K562 (cell line): Measurements from ENCODE around the gene NEUROD2. TPM values are rescaled to one million over a fixed set of nuclear protein-coding genes. Genes with fewer than 3 reads are reported as not detected.

ENCODE experiments used
- ATAC-seq: fragments of 200-7000 bp; cut with Tn5 transposase; 3 replicates; pipeline ENCODE4 v1.9.1; 2020; ENCODE audit warnings: moderate library complexity
- BruUV-seq: library from RNA; stranded (reverse); fragments of 400-500 nt; replicated peaks from 2 replicates; lab custom pipeline; 2021; lab: Mats Ljungman, UMichigan
- CTCF ChIA-PET: fragments of 300-600 bp; formaldehyde crosslinking; extraction: SDS; loops from one replicate; lab custom pipeline; 2021; ENCODE audit warnings: low intra/inter-chr PET ratio; lab: Yijun Ruan, JAX
- POLR2A ChIA-PET: fragments of 300-600, 350-650 bp; sonication (Branson Sonifier 250); formaldehyde crosslinking; extraction: SDS; loops from one replicate; lab custom pipeline; 2021; ENCODE audit warnings: antibody characterized with exemption, inconsistent platforms; lab: Yijun Ruan, JAX
- DNase-seq, 4 experiments: peaks; one replicate each; pipeline versions ENCODE4 v3.0.0 to v3.0.0-alpha.2; 2011 to 2018; ENCODE audit warnings: low spot score in 3 of 4, mixed read lengths in 3 of 4; ENCODE audit errors: extremely low read depth in 1 of 4
- FAIRE-seq: peaks from 2 replicates; lab custom pipeline; 2011; peaks lifted over from hg19 to GRCh38; lab: Jason Lieb, UNC
- H2AFZ ChIP-seq: 2 replicates; pipeline ENCODE4 v1.6.0; 2011; ENCODE audit warnings: low read depth, low read length, control low read depth, inconsistent platforms
- H3K27ac ChIP-seq: fragments of 200-600 bp; 3 replicates; pipeline ENCODE4 v1.8.0; 2011; ENCODE audit warnings: low read depth, mild to moderate bottlenecking, control low read depth, inconsistent platforms, low read length, moderate library complexity, mixed read lengths; ENCODE audit errors: extremely low read depth
- H3K27me3 ChIP-seq, 2 experiments: fragments of 300-600 bp in 1 of 2; 2 replicates in 1 of 2; 3 replicates in 1 of 2; pipeline versions ENCODE4 v1.6.0 to v1.8.0; 2011; ENCODE audit warnings: inconsistent platforms in 2 of 2, low read length in 2 of 2, mild to moderate bottlenecking in 1 of 2, mixed read lengths in 1 of 2, moderate library complexity in 1 of 2; ENCODE audit not compliant: control insufficient read depth in 2 of 2, insufficient read depth in 2 of 2
- H3K36me3 ChIP-seq: fragments of 300-600 bp; 3 replicates; pipeline ENCODE4 v1.8.0; 2011; ENCODE audit warnings: mild to moderate bottlenecking, low read length, inconsistent platforms; ENCODE audit not compliant: control insufficient read depth, insufficient read depth
- H3K4me1 ChIP-seq, 2 experiments: fragments of 200-600 bp in 1 of 2; replicated peaks in 1 of 2; 2 replicates in 1 of 2; 3 replicates in 1 of 2; pipeline versions ENCODE4 v1.5.1 to v1.8.0; 2011; ENCODE audit warnings: inconsistent platforms in 2 of 2, low read length in 2 of 2, mild to moderate bottlenecking in 1 of 2, mixed read lengths in 1 of 2, moderate library complexity in 1 of 2; ENCODE audit not compliant: control insufficient read depth in 2 of 2, insufficient read depth in 2 of 2
- H3K4me2 ChIP-seq: 2 replicates; pipeline ENCODE4 v1.6.1; 2011; ENCODE audit warnings: low read length, control low read depth, inconsistent platforms, mixed read lengths; ENCODE audit not compliant: insufficient read depth
- H3K4me3 ChIP-seq: fragments of 200-600 bp; sonication (generic), shearing (Covaris generic); 2 replicates; pipeline ENCODE4 v1.5.1; 2016; ENCODE audit warnings: control low read depth, inconsistent platforms
- H3K79me2 ChIP-seq: fragments of 200-600 bp; 3 replicates; pipeline ENCODE4 v1.8.0; 2011; ENCODE audit warnings: low read length, inconsistent platforms; ENCODE audit not compliant: control insufficient read depth, insufficient read depth
- H3K9ac ChIP-seq, 2 experiments: 2 replicates each; pipeline versions ENCODE4 v1.6.0 to v1.6.1; 2011; ENCODE audit warnings: low read depth in 2 of 2, low read length in 2 of 2, control low read depth in 1 of 2, inconsistent platforms in 1 of 2, mild to moderate bottlenecking in 1 of 2, mixed read lengths in 1 of 2; ENCODE audit not compliant: insufficient read depth in 1 of 2
- H3K9me1 ChIP-seq: one replicate; pipeline ENCODE4 v1.6.0; 2011; ENCODE audit warnings: inconsistent platforms, mild to moderate bottlenecking, low read length, moderate library complexity; ENCODE audit not compliant: control insufficient read depth, insufficient read depth
- H3K9me3 ChIP-seq: replicated peaks from 2 replicates; pipeline ENCODE4 v1.5.1; 2011; ENCODE audit warnings: low read depth, low read length, inconsistent platforms; ENCODE audit not compliant: control insufficient read depth, insufficient read depth
- H4K20me1 ChIP-seq: replicated peaks from 2 replicates; pipeline ENCODE4 v1.6.1; 2011; ENCODE audit warnings: low read length, inconsistent platforms, mixed read lengths; ENCODE audit not compliant: control insufficient read depth, insufficient read depth
- ARNT ChIP-seq, 2 experiments: fragments of 450-650 bp; IDR thresholded peaks; 2 replicates each; pipeline ENCODE4 v1.6.1; 2016; ENCODE audit warnings: mild to moderate bottlenecking in 1 of 2
- PCBP1 ChIP-seq: fragments of 200-400 bp; formaldehyde crosslinking; IDR thresholded peaks from 2 replicates; pipeline ENCODE4 v1.6.1; 2018; ENCODE audit warnings: mild to moderate bottlenecking, low read depth, low read length; ENCODE audit not compliant: poor library complexity, severe bottlenecking
- POU5F1 ChIP-seq: fragments of 150-350 bp; IDR thresholded peaks from 2 replicates; pipeline ENCODE4 v1.6.1; 2014; ENCODE audit warnings: borderline replicate concordance, low read length, low read depth, mild to moderate bottlenecking; ENCODE audit not compliant: partially characterized antibody
- RBFOX2 ChIP-seq: fragments of 200-400 bp; formaldehyde crosslinking; IDR thresholded peaks from 2 replicates; pipeline ENCODE4 v1.6.1; 2017; ENCODE audit warnings: low read depth, mild to moderate bottlenecking, low read length, moderate library complexity
- ZBTB7A ChIP-seq: IDR thresholded peaks from 2 replicates; pipeline ENCODE4 v1.6.1; 2011; ENCODE audit warnings: low read depth, mild to moderate bottlenecking, low read length, moderate library complexity, borderline replicate concordance; ENCODE audit not compliant: control insufficient read depth
- ZNF143 ChIP-seq: sonication (generic); formaldehyde crosslinking; IDR thresholded peaks from 2 replicates; pipeline ENCODE4 v1.9.0; 2022; ENCODE audit warnings: mild to moderate bottlenecking, missing genetic modification reagents
- WGBS: fragments of 100-300 bp; shearing (Covaris generic); methylation state at CpG from one replicate; pipeline ENCODE4 v1.1.6; 2016; ENCODE audit warnings: low coverage, mixed read lengths; ENCODE audit not compliant: insufficient coverage; ENCODE audit errors: missing lambda C conversion rate; 5-methylcytosine and 5-hydroxymethylcytosine counted together
- in situ Hi-C: fragments of 300-500 bp; cut with MboI; formaldehyde crosslinking; loops from 4 replicates; pipeline ENCODE4 v1.15.0; 2018; ENCODE audit warnings: inconsistent platforms, mixed read lengths
- intact Hi-C: fragments of 100-400 bp; cut with micrococcal nuclease; formaldehyde crosslinking; loops from 2 replicates; pipeline ENCODE4 v1.14.2; 2022
- polyA plus RNA-seq, 8 experiments: library from polyadenylated mRNA; depleted of rRNA in 4 of 8; stranded (reverse) in 5 of 8; unstranded in 3 of 8; fragments of >200 nt; fragmentation: Nextera tagmentation in 2 of 8; fragmentation: Illumina TruSeq in 1 of 8; extraction: Ambion mirVana in 2 of 8; extraction: Trizol in 1 of 8; gene quantifications; 2 replicates each; pipeline versions ENCODE4 v1.2.1 to v1.2.3, GENCODE V29; 2011 to 2014; ENCODE audit warnings: inconsistent platforms in 1 of 8, missing spikeins in 1 of 8
- total RNA-seq, 7 experiments: library from RNA; depleted of rRNA in 6 of 7; stranded (reverse); fragments of >200 nt in 6 of 7; fragmentation: Illumina TruSeq in 2 of 7; extraction: Trizol in 2 of 7; gene quantifications; 2 replicates each; pipeline versions ENCODE4 v1.2.1 to v1.2.3, GENCODE V29; 2011 to 2021; ENCODE audit warnings: low replicate concordance in 1 of 7

NEUROD2 gene
- total and polyA plus RNA-seq, 9 of the 15 experiments (the other 6 are each of a cell fraction or from before 2014, with no cell fraction given), result not detected

DNA sequence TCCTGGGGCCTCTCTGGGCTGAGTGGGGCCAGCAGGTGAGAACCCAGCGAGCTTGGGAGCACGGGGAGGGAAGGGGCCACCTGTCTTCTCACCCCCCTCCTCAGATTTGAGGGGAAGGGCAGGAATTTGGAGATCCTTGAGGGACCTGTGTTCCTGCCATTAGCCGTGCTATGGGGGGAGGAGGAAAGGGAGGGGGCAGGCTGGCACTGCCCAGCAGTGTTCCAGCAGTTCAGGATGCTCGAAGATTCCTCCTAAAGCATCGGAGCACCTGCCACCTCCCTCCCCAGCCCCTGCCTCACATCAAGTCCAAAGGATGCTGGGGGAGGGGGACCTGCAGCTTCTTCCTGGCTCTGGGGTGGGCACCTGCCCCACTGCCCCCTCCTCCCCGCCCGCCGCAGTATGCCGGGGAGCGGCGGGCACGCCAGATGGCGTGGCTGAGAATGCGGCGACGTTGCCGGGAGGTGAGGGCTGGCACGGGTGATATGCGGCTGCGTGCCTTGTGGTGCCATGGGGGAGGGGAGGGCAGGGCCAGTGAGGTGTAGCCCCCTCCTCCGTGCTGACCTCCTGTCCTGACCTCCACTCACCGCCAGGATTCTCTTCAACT lies 4.7 kb upstream of the NEUROD2 start:
- Histone ChIP-seq H3K36me3 (no peaks in the 10 kb centered on the region), H3K4me3 (no peak overlapping the region), H3K27ac (no peak overlapping the region), H3K9me1 (no peaks in the 10 kb centered on the region), H3K9ac (no peak overlapping the region), H2AFZ (no peak overlapping the region), H3K79me2 (no peaks in the 10 kb centered on the region), H3K9me3 (no peaks in the 10 kb centered on the region), H4K20me1 (0 out of 2 replicates have a peak, but pooled peaks cover 6% of the 10 kb centered on the region), H3K4me2 (no peak overlapping the region), H3K27me3 (peaks cover 6 to 16% of the 10 kb centered on the region in 2 experiments; a peak in 3 of 5 replicates), H3K4me1 (peaks cover 4 to 23% of the 10 kb centered on the region in 2 experiments; a peak in 3 of 5 replicates)
- no peak for ATAC-seq
- in situ Hi-C loops (no loop called here), intact Hi-C loops (no loop called here)
- ChIA-PET POLR2A (interaction anchor here (0.9 kb wide), 1 partner anchor 22 kb away, joined by 3 read pairs; no protein-coding TSS in a partner anchor), CTCF (no interaction called here)
- no peak for TF ChIP-seq RBFOX2
- TF ChIP-seq ARNT (IDR thresholded peaks at IDR 0.05), result no peak
- TF ChIP-seq ZNF143 (CRISPR knock-in tag), result no peak
- no peak for TF ChIP-seq POU5F1
- peak; percentile 42 for TF ChIP-seq PCBP1
- TF ChIP-seq ZBTB7A, result no peak
- no peak for FAIRE-seq
- DNase-seq, result no peak
- 35% methylated on average over 13 of the region's 22 CpGs for WGBS
- BruUV-seq, result no TSS peak
